Measurements from ENCODE around the gene C17orf100.
"Not testable (repeated sequence)": the region's sequence is repeated elsewhere in the genome, so short reads cannot be mapped to it uniquely, and the experiment has no call there.

C17orf100 gene

DNA sequence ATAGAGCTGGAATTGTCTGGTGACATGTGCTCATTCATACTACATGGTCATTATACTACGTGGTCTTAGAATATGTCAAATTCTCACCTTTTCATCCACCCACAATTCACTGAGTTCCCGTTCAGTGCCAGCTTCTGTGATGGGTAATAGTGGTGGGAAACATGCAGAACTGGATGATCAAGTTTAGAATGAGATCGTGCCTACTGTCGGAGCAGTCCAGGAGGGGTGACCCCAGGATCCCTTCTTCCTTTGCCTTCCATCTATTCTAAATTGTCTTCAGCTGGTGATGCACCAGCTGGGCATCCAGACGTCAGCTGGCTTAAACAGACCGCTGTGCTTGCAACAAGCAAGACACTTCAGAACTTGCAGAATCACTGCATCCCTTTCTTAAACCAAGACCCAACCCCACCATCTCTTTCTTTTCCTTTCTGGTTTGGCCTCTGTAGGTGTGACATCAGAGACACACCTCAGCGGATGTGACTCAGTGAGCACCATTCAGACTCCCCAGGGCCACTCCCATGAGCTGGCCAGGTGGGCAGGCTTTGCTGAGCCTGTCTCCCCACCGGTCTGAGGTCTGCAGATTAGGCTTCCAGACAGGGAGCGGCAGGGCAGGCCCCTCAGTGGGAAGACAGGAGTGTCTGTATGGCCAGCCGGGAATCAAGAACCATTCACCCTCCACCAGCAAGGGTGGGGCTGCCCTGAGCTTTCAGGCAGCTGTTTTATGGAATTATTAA is 18.1 kb downstream of the C17orf100 start:
- no peak for DNase-seq

DNA sequence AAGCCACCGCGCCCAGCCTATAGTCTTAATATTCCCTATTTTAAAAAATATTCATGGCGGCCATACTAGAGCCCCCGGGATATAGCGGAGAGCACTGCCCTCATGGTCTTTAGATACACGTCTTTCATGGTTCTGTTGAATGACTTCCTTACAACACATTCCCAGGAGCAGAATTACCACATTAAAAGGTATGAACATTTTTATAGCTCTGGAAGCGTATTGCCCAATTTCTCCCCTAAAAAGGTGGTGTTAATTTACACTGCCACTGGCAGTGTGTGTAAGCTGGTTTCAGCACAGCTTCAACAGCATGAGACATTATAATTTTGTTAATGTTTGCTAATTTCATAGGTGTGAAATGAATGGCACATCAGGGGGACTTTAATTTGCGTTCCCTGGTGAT is 19.0 kb downstream of the C17orf100 start:
- DNase-seq = no peak

DNA sequence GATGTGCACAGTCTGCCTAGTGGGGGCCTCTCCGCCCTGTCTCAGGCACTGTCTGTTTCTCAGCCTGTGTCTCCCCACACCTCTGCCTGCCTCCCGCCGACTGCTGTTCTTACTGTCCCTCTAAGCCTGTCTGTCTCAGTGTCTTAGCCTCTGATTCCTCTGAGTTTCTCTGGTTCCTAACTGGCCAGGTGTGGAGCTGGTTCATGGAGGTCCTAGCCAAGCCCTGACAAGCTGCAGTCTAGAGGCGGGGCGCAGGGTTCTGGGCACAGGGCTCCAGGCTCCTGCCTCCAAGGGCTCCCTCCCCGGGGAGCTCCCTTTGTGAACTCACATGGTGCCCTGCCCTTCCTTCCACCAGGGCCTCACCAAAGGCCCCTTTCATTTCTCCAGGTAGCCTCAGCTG is 19.4 kb downstream of the C17orf100 start:
- DNase-seq = no peak

DNA sequence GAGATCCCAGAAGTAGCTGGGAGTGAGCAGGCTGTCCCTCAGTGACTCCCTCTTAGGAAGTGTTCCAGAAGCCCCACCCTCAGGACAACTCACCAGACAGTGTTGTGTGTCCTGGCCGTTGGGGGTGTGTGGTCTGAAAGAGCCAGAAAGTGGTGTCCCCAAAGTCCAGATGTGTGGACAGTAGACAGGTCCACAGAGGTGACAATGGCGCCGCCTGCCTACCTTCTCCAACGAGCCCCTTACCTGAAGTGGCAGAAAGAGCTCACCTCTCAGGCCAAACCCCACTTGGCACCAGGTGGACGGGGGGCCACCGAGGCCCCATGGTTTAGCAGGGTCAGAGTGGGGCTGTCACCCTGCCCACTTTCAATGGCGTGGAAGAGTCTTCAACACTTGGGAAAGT is 19.9 kb downstream of the C17orf100 start:
- DNase-seq = no peak

DNA sequence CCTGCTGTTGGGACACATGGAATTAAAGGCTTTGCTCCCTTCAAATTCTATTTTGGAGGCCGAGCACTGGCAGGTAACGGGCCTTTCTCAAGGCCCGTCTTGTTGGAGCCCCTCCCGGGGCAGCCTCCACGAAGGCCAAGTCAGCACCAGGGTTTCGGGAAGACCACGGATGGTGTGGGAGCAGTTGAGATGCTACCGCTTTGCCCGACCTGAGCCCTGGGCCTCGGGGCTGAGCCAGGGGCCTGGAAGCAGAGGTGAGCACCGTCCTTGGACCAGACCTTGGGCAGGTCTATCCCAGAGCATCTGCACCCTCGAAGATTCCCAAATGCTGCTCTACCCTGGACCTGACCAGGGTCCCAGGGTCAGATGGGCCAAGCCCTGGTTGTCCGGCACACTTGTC is 23.0 kb downstream of the C17orf100 start:
- DNase-seq = no peak

DNA sequence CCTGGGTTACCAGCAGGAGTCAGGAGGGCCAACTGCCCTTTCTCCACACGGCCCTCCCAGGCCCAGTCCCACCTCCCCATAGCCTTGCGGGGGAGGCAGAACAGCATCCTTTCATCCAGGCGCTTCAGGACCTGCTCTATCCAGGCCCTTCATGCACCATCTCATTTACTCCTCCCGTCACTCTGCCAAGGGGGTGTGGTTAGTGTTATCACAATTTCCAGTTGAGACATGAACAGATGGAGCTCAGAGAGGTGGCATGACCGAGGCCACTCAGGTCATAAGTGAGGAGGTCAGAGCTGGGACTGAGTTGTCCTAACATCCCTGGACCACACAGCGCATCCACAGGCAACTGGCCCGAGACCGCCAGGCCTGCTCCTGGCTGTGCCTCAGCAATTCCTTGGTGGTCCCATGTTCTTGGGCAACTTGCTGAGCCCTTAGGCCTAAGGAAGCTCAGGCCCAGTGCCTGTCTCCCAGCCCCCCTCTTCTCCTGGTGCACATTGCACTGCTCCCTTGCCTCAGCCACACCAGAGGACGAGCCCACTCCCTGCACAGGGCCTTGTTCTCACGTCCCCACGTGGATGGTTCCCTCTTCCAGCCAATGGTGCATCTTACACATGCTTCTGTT is 23.8 kb downstream of the C17orf100 start:
- DNase-seq = no peak

DNA sequence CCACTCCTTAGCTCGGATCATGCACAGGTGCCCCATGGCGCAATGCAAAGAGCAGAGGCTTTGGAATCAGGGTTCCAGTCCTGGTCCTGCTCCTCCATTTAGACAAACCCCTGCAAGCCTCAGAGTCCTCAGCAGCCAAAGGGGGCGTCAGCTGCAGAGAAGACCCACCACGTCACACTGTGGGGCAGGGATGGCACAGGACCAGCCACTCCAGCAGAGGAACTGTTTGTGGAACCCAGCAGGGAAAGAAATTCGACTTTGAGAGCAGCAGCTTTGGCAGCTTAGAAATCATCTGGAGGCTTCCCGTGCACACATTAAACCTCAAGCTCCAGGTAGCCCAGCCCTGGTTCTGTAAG is 25.2 kb downstream of the C17orf100 start:
- DNase-seq = no peak

DNA sequence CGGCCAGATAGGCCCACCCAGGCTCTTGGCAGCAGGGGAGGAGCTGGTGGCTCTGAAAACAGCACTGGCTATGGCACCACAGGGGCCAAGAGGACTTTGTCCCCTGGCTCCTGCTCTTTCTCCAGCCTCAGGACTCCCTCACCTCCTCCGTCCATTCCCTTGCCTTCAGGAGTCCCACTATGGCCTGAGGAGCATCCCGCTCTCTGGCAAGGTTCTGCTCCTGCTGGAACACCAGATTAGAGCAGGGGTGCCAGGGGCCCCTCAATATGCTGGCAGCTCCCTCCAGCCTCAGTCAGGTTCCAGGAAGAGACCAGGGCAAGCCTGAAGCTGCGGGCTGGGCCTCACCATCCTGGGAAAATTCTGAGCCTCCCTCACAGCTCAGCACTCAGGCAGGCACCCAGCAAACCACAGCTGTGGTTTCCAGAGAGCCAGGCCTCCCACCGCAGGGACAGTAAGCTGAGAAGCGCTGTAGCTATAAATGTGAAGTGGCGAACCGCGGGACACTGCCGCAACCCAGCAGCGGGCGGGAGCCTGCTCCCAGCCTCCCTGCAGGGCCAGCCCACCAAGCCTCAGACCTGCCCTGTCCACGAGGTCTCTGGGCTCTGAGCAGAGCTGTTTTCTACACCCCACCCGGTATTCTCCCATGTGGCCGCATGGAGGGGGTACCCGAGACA is 25.7 kb downstream of the C17orf100 start:
- DNase-seq = peak in 1 of 2 experiments; percentile 17

DNA sequence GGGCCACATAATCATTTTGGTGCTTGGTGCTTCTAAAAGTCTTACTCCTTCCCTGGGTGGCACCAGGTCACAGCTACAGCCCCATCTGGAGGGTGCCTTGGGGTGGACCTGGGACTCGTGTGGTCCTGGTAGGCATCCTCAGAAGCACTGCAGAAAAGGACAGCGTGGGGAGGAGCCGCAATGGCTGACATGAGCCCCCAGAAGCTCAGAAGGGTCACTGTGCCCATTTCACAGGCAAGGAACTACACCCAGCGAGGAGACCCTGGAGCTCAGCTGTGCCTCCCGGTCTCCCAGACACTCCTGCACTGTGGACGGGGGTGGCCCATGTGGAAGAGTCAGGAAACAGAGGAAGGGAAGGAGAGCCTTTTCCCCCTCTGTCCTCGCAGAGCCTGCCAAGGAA is 26.4 kb downstream of the C17orf100 start:
- no peak for DNase-seq

DNA sequence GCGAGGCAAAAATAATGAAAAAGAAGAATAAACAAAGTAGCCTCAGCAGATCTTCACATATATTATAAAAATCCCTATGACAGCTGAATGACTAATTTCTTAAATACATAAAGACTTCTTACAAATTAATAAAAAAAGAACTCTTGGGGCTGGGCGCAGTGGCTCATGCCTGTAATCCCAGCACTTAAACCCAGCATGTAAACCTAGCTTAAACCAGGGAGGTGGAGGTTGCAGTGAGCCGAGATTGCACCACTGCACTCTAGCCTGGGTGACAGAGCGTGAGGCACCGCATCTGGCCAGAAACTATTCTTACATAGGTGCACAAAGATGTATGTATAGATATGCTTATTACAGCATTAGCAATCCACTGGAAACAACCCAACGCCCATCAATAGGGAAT is 27.7 kb downstream of the C17orf100 start:
- DNase-seq = no peak

DNA sequence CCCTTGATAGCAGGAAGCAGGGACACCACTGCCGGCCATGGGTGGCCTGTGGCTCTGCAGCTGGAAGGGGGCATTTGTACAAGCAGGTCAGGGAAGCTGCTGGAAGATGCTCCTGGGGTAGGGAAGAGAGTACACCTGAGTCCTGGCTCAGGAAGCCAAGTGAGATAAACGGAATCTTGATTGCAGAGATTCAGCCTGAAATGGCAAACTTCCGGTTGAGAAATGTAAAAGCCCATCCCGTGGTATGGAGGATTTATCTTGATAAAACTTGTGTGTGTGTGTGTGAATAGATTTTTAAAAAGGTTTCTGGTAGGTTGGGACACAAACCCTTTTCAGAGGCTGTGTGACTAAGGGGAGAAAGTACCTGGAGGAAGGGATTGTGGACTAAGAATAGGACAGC is 29.6 kb downstream of the C17orf100 start:
- DNase-seq = no peak

DNA sequence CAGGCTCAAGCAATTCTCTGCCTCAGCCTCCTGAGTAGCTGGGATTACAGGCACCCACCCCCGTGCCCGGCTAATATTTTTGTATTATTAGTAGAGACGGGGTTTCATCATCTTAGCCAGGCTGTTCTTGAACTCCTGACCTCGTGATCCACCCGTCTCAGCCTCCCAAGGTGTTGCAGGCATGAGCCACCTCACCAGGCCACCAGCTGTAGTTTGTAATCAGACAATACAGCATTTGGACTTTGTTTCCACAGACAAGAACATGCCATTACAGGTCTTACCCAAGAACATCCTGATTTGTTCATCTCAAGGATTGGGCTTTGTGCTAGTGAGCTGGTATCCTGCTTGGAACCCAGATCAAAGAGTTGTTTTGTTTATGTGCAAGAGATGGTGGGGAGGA is 30.1 kb downstream of the C17orf100 start:
- no peak for DNase-seq

DNA sequence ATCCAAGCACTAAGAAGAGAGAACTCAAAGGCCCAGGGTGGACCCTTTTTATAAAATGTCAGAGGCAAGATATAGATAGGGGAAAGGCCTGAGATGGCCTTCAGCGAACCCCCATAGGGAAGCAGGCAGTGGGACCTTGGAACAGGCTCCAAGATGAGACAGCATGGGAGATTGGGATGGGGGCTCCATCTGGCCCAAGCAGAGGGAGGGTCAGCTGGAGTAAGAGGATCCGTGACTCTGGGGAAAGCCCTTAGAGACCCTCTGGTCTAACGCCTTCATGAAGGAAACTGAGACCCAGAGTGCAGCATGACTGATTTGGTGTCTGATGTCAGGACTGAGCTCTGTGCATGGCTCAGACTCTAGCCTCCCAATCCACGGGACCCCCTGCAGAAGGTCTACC is 30.8 kb downstream of the C17orf100 start:
- DNase-seq = no peak

DNA sequence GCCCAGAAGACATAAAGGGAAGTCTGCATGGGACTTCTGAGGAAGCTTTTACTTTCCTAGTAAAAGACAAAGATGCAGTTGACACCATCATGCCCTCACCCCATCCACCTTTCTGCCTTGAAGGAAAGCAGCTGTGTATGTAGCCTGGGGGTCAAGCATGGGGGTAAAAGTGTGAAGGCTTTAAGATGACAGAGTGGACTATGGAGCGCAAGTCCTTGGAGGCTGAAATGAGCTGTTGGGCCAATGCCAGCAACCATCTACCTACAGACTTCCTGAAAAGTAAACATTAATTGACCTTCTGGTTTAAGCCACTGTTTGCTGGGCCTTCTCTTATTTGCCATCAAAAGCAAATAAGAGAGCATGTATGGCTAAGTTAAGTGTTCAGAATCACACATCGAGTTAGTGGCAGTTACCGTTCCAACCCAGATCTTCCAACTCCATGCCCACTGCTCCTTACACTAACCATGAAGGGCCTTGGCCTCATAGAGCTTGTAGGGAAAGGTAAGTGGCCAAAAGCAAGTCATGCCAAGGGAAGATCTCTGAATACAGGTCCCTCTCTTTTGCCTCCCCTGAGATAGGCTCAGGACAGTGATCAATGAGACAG is 31.6 kb downstream of the C17orf100 start:
- no peak for DNase-seq

DNA sequence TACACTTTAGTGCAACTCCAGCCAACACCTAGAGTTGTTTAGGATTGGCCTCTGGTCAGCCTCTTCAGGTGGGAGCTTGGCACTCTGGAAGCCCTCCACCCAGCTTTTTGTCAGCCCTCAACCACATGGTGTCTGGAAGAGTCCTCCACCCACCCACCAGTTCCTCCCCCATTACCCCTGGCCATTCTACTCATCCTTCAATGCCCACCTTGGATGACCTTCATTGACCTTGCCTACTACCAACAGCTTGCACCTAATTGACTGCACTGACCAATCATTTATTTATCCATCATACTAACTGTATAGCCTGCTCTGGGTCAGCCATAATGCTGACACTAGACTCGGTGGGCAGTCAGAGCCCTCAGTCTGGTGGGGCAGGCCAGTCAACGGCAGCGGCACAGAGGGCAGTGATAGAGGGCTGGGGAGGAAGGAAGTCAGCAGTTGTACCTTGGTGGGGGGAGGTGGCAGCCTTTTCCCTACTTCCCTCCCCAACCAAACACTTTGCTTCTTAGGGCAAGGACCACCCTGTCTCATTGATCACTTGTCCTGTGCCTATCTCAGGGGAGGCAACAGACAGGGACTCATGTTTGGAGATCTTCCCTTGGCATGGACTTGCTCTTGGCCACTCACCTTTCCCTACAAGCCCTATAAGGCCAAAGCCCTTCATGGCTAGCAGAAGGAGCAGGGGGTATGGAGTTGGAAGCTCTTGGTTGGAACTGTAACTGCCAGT is 32.3 kb downstream of the C17orf100 start:
- DNase-seq = no peak

DNA sequence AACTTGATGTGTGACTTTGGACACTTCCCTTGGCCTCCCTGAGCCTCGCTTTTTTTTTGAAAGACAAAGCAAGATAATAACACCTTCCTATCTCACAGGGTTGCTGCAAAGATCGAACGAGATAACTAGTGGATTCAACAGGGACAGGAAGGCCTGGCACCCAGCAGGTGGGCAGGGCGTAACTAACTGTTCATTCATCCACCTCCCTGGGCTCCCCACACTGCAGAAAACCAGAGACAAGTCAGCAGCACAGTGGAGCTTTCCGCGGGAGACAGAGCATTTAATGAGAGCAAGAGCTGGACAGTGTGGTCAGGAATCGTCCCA is 32.9 kb downstream of the C17orf100 start:
- no peak for DNase-seq

DNA sequence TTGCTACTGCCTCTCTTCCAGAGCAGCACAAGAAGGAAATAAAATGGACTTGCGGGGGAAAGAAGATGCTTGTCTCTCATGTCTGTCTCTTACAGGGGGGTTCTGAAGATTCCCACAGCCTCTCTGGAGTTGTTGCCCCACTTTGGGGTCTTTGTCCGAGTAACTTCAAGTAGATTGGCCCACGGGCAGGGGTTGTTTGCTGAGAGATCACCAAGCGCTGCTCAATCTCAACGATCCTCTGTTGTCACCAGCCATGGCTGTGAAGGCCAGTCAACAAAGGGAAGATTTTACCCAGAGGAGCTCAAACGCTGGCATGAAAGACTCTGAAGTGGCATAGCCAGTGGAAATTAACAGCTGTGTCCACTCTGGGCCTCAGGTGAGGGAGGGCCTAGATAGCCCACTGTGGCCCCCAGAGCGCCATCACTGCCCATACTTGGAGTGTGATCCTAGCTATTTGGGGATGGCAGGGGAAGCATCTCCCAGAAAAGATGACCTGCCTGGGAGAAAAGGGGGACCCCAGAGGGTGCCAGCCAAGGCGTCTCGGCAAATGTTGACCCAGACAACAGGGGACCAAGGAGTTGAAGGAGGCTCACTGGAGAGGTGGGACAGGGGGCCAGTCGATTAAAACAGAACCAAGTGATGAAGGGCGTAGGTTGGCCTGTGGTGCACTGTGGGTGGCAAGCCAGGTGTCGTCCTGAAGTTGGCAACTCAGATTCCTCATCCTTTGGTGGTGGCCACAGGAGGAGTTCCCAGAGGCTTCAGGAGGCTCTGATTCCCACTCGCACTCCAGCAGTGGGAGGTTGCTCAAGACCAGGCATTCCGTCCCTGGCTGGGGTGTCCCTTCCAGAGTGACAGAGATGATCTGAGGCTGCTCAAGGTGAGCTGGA is 33.6 kb downstream of the C17orf100 start:
- no peak for DNase-seq

DNA sequence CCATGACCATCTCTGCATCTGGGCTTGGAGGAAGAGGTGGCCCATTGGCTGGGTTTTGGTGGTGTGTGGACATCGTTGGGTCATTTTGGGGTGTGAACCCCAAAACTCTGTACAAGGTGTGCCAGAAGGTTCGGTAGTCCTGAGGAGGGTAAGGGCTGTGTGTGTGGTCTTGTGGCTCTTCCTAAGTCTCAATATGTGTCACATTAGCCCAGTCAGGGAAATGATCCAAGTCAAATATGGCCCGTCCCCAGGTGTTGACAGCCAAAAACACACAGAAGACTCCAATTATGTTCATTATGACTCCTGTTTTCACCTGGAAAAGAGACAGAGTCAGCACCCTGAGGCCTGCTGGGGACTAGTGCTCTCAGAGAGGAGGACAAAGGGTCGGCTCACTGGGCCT is 34.5 kb downstream of the C17orf100 start:
- no peak for DNase-seq

DNA sequence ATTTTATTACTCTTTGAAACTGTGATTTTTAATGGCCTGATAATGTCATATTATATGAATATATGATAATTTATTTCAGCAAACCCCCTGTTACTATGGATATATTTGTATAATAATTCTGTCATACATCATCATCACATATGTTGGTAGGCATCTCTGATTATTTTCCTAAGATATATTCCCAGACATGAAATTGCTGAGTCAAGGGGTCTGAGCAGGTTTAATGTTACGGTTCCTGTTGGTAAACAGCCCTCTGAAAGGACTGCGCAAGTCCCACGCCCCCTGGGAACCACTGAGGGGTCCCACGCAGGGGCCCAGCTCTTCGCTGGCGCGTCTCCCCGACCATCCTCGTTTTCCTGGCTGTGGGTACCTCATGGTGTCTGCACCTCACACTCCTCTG is 37.4 kb downstream of the C17orf100 start:
- no peak for DNase-seq

DNA sequence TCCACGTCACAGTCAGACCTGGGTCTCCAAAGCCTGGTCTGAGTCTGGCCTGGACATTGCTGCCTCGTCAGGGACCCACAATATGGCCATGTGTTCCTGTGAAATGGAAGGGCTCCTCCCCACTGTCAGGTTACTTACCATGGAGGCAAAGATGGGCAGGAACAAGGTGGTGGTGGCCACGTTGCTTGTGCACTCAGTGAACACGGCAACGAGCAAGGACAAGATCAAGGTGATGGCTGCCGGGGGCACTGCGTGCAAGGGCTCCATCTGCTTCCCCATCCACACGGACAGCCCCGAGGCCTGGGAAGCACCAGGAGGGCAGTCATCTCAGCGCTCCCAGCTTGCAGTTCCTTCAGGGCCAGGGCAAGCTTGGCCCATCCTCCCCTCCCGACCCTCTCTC is 39.1 kb downstream of the C17orf100 start:
- DNase-seq = no peak

DNA sequence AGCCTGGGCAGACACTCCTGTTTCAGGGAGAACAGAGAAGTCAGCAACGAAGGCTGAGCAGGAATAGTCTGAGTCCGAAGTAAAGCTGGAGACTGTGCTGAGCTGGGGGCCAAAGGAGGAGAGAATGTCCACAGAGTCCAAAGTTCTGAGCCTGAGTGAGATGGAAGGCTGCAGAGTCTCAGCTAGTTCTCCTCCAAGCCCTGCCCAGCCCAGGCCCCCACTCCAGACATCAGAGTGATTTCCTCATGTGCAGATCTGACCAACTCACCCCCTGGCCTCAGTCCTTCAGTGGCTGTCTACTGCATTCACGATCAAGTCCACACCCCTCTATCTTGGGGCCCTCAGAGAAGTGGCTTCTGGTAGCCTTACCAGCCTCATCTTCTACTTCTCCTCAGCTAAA is 40.0 kb downstream of the C17orf100 start:
- no peak for DNase-seq

DNA sequence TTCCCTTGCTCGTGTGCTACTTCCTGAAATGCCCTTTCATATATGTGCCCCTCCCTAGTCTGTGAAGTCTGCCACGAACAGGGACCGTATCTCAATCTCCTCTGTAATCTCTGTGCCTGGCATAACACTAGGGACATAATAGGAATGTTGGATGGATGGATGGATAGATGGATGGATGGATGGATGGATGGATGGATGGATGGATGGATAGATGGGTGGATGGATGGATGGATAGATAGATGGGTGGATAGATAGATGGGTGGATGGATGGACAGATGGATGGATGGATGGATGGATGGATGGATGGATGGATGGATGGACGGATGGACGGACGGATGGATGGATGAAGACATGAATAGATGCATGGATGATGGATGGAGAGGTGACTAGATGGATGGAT is 40.4 kb downstream of the C17orf100 start:
- not testable (repeated sequence) for DNase-seq

Measured in activated CD4-positive, alpha-beta T cell treated with anti-CD3 and anti-CD28 coated beads, Interleukin-2, amount 50 U/mL, for 48 hours (primary cell).